ENCODE results near the gene MAPT. TPM values are rescaled to one million over a fixed set of nuclear protein-coding genes. Genes with fewer than 3 reads are reported as not detected.

MAPT gene
- total RNA-seq, 1 donor from 2014 or later = 6.1 TPM

- Histone ChIP-seq H3K4me1 (peaks cover 6% of the 10 kb centered on the region), H3K9me3 (no peaks in the 10 kb centered on the region)
Observed at GRCh38 chr17:45929344-45929743, 35.0 kb downstream of the MAPT start.

GRCh38 chr17:45930420-45930951 is 36.1 kb downstream of the MAPT start:
- Histone ChIP-seq H3K4me3 (no peak overlapping the region), H3K4me1 (no peaks in the 10 kb centered on the region), H3K27me3 (no peaks in the 10 kb centered on the region), H3K36me3 (no peaks in the 10 kb centered on the region), H3K27ac (no peak overlapping the region), H3K9me3 (no peaks in the 10 kb centered on the region)
- TF ChIP-seq POLR2AphosphoS5 (IDR thresholded peaks at IDR 0.05; ENCODE audit: insufficient read depth in 1 of 2, low read depth in 1 of 2) (no peak), POLR2A (IDR thresholded peaks at IDR 0.05) (no peak)
- TF ChIP-seq, protein P1, sequence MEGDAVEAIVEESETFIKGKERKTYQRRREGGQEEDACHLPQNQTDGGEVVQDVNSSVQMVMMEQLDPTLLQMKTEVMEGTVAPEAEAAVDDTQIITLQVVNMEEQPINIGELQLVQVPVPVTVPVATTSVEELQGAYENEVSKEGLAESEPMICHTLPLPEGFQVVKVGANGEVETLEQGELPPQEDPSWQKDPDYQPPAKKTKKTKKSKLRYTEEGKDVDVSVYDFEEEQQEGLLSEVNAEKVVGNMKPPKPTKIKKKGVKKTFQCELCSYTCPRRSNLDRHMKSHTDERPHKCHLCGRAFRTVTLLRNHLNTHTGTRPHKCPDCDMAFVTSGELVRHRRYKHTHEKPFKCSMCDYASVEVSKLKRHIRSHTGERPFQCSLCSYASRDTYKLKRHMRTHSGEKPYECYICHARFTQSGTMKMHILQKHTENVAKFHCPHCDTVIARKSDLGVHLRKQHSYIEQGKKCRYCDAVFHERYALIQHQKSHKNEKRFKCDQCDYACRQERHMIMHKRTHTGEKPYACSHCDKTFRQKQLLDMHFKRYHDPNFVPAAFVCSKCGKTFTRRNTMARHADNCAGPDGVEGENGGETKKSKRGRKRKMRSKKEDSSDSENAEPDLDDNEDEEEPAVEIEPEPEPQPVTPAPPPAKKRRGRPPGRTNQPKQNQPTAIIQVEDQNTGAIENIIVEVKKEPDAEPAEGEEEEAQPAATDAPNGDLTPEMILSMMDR (IDR thresholded peaks at IDR 0.05) = no peak
- no peak for DNase-seq (ENCODE audit: extremely low spot score in 2 of 2)
- intact Hi-C loops (cut with DNase I) = no loop called here

More at GRCh38 chr17:45929344-45929743, 35.0 kb downstream of the MAPT start:
- H3K27ac ChIP-seq = no peak overlapping the region
- no peaks in the 10 kb centered on the region for H3K36me3 ChIP-seq
- no peak for DNase-seq (ENCODE audit: extremely low spot score in 2 of 2)
- intact Hi-C loops (cut with DNase I) = no loop called here
- no peak overlapping the region for H3K4me3 ChIP-seq
- H3K27me3 ChIP-seq = no peaks in the 10 kb centered on the region
- TF ChIP-seq POLR2A (IDR thresholded peaks at IDR 0.05) (no peak), POLR2AphosphoS5 (IDR thresholded peaks at IDR 0.05; ENCODE audit: insufficient read depth in 1 of 2, low read depth in 1 of 2) (no peak)
- TF ChIP-seq, protein P1 (IDR thresholded peaks at IDR 0.05) = no peak

DNA sequence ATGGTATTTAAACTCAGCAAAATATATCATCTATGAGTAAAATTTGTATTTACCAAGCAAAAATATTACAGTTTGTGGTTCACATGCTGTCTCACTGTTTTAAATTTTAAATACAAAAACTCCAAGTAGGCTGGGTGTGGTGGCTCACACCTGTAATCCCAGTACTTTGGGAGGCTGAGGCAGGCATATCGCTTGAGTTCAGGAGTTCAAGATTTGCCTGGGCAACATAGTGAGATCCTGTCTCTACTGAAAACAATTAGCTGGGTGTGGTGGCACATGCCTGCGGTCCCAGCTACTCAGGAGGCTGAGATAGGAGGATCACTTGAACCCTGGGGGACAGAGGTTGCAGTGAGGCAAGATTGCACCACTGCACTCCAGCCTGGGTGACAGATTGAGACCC is 37.3 kb downstream of the MAPT start:
- TF ChIP-seq POLR2A (IDR thresholded peaks at IDR 0.05) (no peak), POLR2AphosphoS5 (IDR thresholded peaks at IDR 0.05; ENCODE audit: insufficient read depth in 1 of 2, low read depth in 1 of 2) (no peak)
- TF ChIP-seq, protein P1 (IDR thresholded peaks at IDR 0.05) = no peak
- no peaks in the 10 kb centered on the region for H3K36me3 ChIP-seq
- no peaks in the 10 kb centered on the region for H3K4me1 ChIP-seq
- no peaks in the 10 kb centered on the region for H3K9me3 ChIP-seq
- H3K27ac ChIP-seq = no peak overlapping the region
- no peaks in the 10 kb centered on the region for H3K27me3 ChIP-seq
- intact Hi-C loops (cut with DNase I) = no loop called here
- H3K4me3 ChIP-seq = no peak overlapping the region
- DNase-seq (ENCODE audit: extremely low spot score in 2 of 2) = no peak

DNA sequence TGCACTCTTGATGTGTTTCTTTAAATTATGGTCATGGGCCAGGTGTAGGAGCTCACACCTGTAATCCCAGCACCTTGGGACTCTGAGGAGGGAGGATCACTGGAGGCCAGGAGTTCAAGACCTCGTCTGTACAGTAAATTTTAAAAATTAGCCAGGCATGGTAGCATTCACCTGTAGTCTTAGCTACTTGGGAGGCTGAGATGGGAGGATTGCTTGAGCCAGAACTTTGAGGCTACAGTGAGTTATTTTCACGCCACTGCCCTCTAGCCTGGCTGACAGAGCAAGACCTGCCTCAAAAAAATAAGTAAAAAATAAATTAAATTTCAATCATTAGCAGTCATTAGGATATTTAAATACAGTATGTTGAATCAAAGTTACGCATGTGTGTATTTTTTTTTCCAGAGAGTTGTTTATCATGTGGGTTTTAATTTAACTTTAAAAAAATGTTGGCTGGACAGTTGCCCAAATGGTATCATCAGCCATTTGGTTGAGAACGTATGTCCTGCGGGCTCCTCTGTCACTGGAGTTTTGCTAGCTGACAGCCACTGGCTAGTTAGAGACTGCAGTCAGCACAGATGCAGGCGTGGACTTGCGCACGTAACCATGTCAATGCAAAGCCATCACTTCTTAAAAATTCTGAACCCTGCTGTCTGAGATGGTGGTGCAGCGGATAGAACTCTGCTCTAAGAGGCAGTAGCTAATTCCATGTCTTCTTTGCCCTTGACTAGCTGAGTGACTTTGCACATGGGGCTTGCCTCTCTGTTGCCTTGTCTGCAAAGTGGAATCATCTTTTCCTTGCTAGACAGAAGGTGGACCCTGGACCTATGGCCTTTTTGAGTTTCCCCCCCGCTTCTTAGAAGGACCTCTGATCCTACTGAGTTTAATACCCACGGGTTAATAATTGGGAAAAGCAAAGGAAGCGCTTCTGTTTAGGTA is 40.0 kb downstream of the MAPT start:
- TF ChIP-seq, protein P1 (IDR thresholded peaks at IDR 0.05) = no peak
- TF ChIP-seq POLR2A (IDR thresholded peaks at IDR 0.05) (no peak), POLR2AphosphoS5 (IDR thresholded peaks at IDR 0.05; ENCODE audit: insufficient read depth in 1 of 2, low read depth in 1 of 2) (no peak)
- Histone ChIP-seq H3K4me3 (no peak overlapping the region), H3K27me3 (no peaks in the 10 kb centered on the region), H3K36me3 (no peaks in the 10 kb centered on the region), H3K27ac (no peak overlapping the region), H3K9me3 (no peaks in the 10 kb centered on the region), H3K4me1 (no peaks in the 10 kb centered on the region)
- no peak for DNase-seq (ENCODE audit: extremely low spot score in 2 of 2)
- intact Hi-C loops (cut with DNase I) = no loop called here
